ENCODE measurements around the gene SLC1A1.

Gene SLC1A1

GRCh38 chr9:4489919-4490704 is at the start of gene SLC1A1:
TSS of gene SLC1A1 (plus strand) at chr9:4490468. CDS start at chr9:4490680, 212 bp downstream.
- Histone ChIP-seq H3K4me3 (ENCODE audit: low read length) (peak within 1 kb of the TSS; percentile 53), H3K9me3 (ENCODE audit: low read length) (no peaks in the 10 kb centered on the region), H2AFZ (ENCODE audit: low read depth, low read length) (peak within 1 kb of the TSS; percentile 67), H3K27me3 (ENCODE audit: insufficient read depth, low read length) (peaks cover 49% of the 10 kb centered on the region), H3K36me3 (ENCODE audit: insufficient read depth, low read length) (no peaks in the 10 kb centered on the region), H3K4me1 (ENCODE audit: insufficient read depth, low read length) (peaks cover 15% of the 10 kb centered on the region)

GRCh38 chr9:4442806-4443205 is 47.5 kb upstream of the SLC1A1 start:
- Histone ChIP-seq H3K36me3 (ENCODE audit: insufficient read depth, low read length) (no peaks in the 10 kb centered on the region), H3K4me3 (ENCODE audit: low read length) (no peak overlapping the region), H3K4me1 (ENCODE audit: insufficient read depth, low read length) (no peaks in the 10 kb centered on the region), H3K9me3 (ENCODE audit: low read length) (no peaks in the 10 kb centered on the region), H3K27me3 (ENCODE audit: insufficient read depth, low read length) (no peaks in the 10 kb centered on the region), H2AFZ (ENCODE audit: low read depth, low read length) (no peak overlapping the region)

- Histone ChIP-seq H3K9me3 (ENCODE audit: low read length) (no peaks in the 10 kb centered on the region), H3K36me3 (ENCODE audit: insufficient read depth, low read length) (no peaks in the 10 kb centered on the region), H3K4me1 (ENCODE audit: insufficient read depth, low read length) (no peaks in the 10 kb centered on the region), H2AFZ (ENCODE audit: low read depth, low read length) (no peak overlapping the region), H3K4me3 (ENCODE audit: low read length) (no peak overlapping the region), H3K27me3 (ENCODE audit: insufficient read depth, low read length) (no peaks in the 10 kb centered on the region)
These were observed 46.8 kb upstream of the SLC1A1 start for GRCh38 chr9:4443439-4443838.

- Histone ChIP-seq H3K4me1 (ENCODE audit: insufficient read depth, low read length) (no peaks in the 10 kb centered on the region), H2AFZ (ENCODE audit: low read depth, low read length) (no peak overlapping the region), H3K9me3 (ENCODE audit: low read length) (no peaks in the 10 kb centered on the region), H3K36me3 (ENCODE audit: insufficient read depth, low read length) (no peaks in the 10 kb centered on the region), H3K4me3 (ENCODE audit: low read length) (no peak overlapping the region), H3K27me3 (ENCODE audit: insufficient read depth, low read length) (no peaks in the 10 kb centered on the region)
These were observed 28.8 kb upstream of the SLC1A1 start for GRCh38 chr9:4461437-4461836.

- Histone ChIP-seq H3K36me3 (ENCODE audit: insufficient read depth, low read length) (no peaks in the 10 kb centered on the region), H2AFZ (ENCODE audit: low read depth, low read length) (no peak overlapping the region), H3K9me3 (ENCODE audit: low read length) (no peaks in the 10 kb centered on the region), H3K27me3 (ENCODE audit: insufficient read depth, low read length) (no peaks in the 10 kb centered on the region), H3K4me3 (ENCODE audit: low read length) (no peak overlapping the region), H3K4me1 (ENCODE audit: insufficient read depth, low read length) (no peaks in the 10 kb centered on the region)
These were observed 26.4 kb upstream of the SLC1A1 start for GRCh38 chr9:4463824-4464223.

DNA sequence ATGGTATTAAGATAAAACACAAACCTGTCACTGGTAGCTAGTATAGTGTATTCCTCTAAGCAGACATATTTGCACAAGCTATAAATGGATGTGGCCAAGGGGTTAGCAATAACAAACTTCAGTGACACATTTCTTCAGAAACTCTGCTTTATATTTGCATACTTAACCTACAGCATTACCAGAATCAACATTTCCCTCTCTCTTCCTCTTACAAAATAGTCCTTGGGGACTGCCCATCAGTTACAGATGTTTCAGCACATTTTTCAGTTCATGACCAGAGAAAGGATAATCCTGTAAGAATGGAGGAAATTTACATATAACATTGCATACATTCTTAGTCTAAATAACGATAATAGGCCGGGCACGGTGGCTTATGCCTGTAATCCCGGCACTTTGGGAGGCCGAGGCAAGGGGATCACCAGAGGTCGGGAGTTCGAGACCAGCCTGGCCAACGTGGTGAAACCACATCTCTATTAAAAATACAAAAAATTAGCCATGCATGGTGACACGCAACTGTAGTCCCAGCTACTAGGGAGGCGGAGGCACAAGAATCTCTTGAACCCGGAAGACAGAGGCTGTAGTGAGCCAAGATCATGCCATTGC is 25.3 kb upstream of the SLC1A1 start:
- no peak overlapping the region for H3K4me3 ChIP-seq (ENCODE audit: low read length)
- H2AFZ ChIP-seq (ENCODE audit: low read depth, low read length), result no peak overlapping the region
- H3K9me3 ChIP-seq (ENCODE audit: low read length), result no peaks in the 10 kb centered on the region
- H3K36me3 ChIP-seq (ENCODE audit: insufficient read depth, low read length), result no peaks in the 10 kb centered on the region
- no peaks in the 10 kb centered on the region for H3K4me1 ChIP-seq (ENCODE audit: insufficient read depth, low read length)
- no peaks in the 10 kb centered on the region for H3K27me3 ChIP-seq (ENCODE audit: insufficient read depth, low read length)

- H3K4me3 ChIP-seq (ENCODE audit: low read length), result no peak overlapping the region
- no peaks in the 10 kb centered on the region for H3K9me3 ChIP-seq (ENCODE audit: low read length)
- no peak overlapping the region for H2AFZ ChIP-seq (ENCODE audit: low read depth, low read length)
- no peaks in the 10 kb centered on the region for H3K4me1 ChIP-seq (ENCODE audit: insufficient read depth, low read length)
- H3K27me3 ChIP-seq (ENCODE audit: insufficient read depth, low read length), result no peaks in the 10 kb centered on the region
- H3K36me3 ChIP-seq (ENCODE audit: insufficient read depth, low read length), result no peaks in the 10 kb centered on the region
These were observed 24.4 kb upstream of the SLC1A1 start for GRCh38 chr9:4465910-4466309.

GRCh38 chr9:4475301-4475700 is 15.0 kb upstream of the SLC1A1 start:
- H3K4me1 ChIP-seq (ENCODE audit: insufficient read depth, low read length), result no peaks in the 10 kb centered on the region
- no peaks in the 10 kb centered on the region for H3K36me3 ChIP-seq (ENCODE audit: insufficient read depth, low read length)
- no peak overlapping the region for H3K4me3 ChIP-seq (ENCODE audit: low read length)
- H3K27me3 ChIP-seq (ENCODE audit: insufficient read depth, low read length), result peaks cover 4% of the 10 kb centered on the region
- no peaks in the 10 kb centered on the region for H3K9me3 ChIP-seq (ENCODE audit: low read length)
- no peak overlapping the region for H2AFZ ChIP-seq (ENCODE audit: low read depth, low read length)

- H3K4me1 ChIP-seq (ENCODE audit: insufficient read depth, low read length), result peaks cover 13% of the 10 kb centered on the region
- peaks cover 22% of the 10 kb centered on the region for H3K27me3 ChIP-seq (ENCODE audit: insufficient read depth, low read length)
- H3K36me3 ChIP-seq (ENCODE audit: insufficient read depth, low read length), result no peaks in the 10 kb centered on the region
- H3K4me3 ChIP-seq (ENCODE audit: low read length), result no peak overlapping the region
- no peaks in the 10 kb centered on the region for H3K9me3 ChIP-seq (ENCODE audit: low read length)
- no peak overlapping the region for H2AFZ ChIP-seq (ENCODE audit: low read depth, low read length)
These were observed 4.1 kb upstream of the SLC1A1 start for GRCh38 chr9:4486176-4486575.

DNA sequence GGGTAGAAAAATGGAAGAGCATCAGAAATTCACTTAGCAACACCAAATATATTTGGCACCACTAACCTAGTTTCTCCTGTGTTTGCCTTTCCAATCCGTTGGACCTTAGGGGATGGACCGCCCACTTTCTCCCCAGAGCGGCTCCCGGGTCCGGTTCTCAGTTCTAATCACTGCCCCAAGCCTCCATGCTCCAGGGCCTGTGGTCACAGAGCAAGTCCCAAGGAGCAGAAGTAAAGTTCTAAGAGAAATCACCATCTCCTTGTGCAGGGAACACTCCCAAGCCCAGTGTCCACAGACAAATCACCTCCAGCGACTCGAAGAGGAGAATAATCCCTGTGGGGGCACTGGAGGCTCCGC is 728 bp upstream of the SLC1A1 start:
- Histone ChIP-seq H3K9me3 (ENCODE audit: low read length) (no peaks in the 10 kb centered on the region), H3K27me3 (ENCODE audit: insufficient read depth, low read length) (peaks cover 49% of the 10 kb centered on the region), H2AFZ (ENCODE audit: low read depth, low read length) (peak overlapping the region; percentile 67), H3K4me3 (ENCODE audit: low read length) (peak overlapping the region; percentile 53), H3K36me3 (ENCODE audit: insufficient read depth, low read length) (no peaks in the 10 kb centered on the region), H3K4me1 (ENCODE audit: insufficient read depth, low read length) (peaks cover 15% of the 10 kb centered on the region)

- Histone ChIP-seq H3K4me1 (ENCODE audit: insufficient read depth, low read length) (peaks cover 15% of the 10 kb centered on the region), H2AFZ (ENCODE audit: low read depth, low read length) (peak overlapping the region; percentile 67), H3K36me3 (ENCODE audit: insufficient read depth, low read length) (no peaks in the 10 kb centered on the region), H3K27me3 (ENCODE audit: insufficient read depth, low read length) (peaks cover 49% of the 10 kb centered on the region), H3K4me3 (ENCODE audit: low read length) (peak overlapping the region; percentile 53), H3K9me3 (ENCODE audit: low read length) (no peaks in the 10 kb centered on the region)
These were observed 697 bp downstream of the SLC1A1 start for GRCh38 chr9:4490705-4491625.

DNA sequence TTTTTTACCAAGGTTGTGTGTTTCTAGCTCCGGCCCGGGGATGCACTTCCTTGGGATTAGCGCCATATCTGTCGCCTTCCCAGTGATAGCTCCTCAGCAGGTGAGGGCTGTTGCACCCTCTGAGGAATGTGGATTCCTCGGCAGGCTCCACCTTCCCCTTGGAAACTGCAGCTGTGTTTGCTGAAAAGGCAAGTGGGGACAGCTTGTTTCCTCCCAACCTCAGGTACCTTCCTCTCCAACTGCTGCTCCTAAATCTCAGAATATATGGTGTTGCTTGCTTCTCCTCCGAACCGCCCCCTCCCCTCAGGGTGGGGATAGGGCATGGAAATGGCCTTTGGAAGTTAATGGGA is 1.3 kb downstream of the SLC1A1 start:
- Histone ChIP-seq H3K4me3 (ENCODE audit: low read length) (no peak overlapping the region), H2AFZ (ENCODE audit: low read depth, low read length) (no peak overlapping the region), H3K36me3 (ENCODE audit: insufficient read depth, low read length) (no peaks in the 10 kb centered on the region), H3K4me1 (ENCODE audit: insufficient read depth, low read length) (peaks cover 15% of the 10 kb centered on the region), H3K27me3 (ENCODE audit: insufficient read depth, low read length) (peaks cover 49% of the 10 kb centered on the region), H3K9me3 (ENCODE audit: low read length) (no peaks in the 10 kb centered on the region)

DNA sequence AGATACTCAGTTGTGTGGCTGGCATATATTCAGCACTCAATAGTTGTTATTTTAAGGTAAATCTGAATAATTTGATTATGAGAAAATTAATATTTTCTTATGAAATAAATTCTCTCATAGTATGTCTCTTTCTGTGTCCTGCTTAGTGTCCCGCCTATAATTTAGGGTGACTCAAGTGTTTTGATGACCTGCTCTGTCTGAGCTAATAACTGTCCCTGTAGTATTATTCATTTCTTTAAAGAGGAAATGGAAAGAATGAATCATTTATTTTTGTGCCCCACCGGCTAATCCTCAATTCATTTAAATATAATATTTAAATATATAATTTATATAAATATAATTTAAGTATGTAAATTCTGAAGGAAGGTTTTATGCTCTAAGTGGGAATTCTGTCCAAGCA is 4.1 kb downstream of the SLC1A1 start:
- Histone ChIP-seq H3K9me3 (ENCODE audit: low read length) (no peaks in the 10 kb centered on the region), H3K27me3 (ENCODE audit: insufficient read depth, low read length) (peaks cover 44% of the 10 kb centered on the region), H3K36me3 (ENCODE audit: insufficient read depth, low read length) (no peaks in the 10 kb centered on the region), H2AFZ (ENCODE audit: low read depth, low read length) (no peak overlapping the region), H3K4me1 (ENCODE audit: insufficient read depth, low read length) (peaks cover 15% of the 10 kb centered on the region), H3K4me3 (ENCODE audit: low read length) (no peak overlapping the region)
